GM21526 (cell line): Measurements from ENCODE around the gene NUFIP2.
"Not testable (repeated sequence)": the region's sequence is repeated elsewhere in the genome, so short reads cannot be mapped to it uniquely, and the experiment has no call there.

Source experiments
- ATAC-seq: cut with Tn5 transposase; IDR thresholded peaks from one replicate; pipeline ENCODE4 v1.9.1; 2021; ENCODE audit warnings: moderate library complexity; ENCODE audit not compliant: unreplicated experiment, low FRiP score

Gene NUFIP2

GRCh38 chr17:29279397-29280070 is 14.4 kb downstream of the NUFIP2 start:
- no peak for ATAC-seq

GRCh38 chr17:29278692-29279091 is 15.3 kb downstream of the NUFIP2 start:
- no peak for ATAC-seq

GRCh38 chr17:29273924-29274323 is 20.0 kb downstream of the NUFIP2 start:
- no peak for ATAC-seq

- ATAC-seq = not testable (repeated sequence)
Measured at GRCh38 chr17:29271980-29272379, 22.0 kb downstream of the NUFIP2 start.

- no peak for ATAC-seq
Measured at GRCh38 chr17:29263916-29264315, 30.0 kb downstream of the NUFIP2 start.

- ATAC-seq = no peak
Measured at GRCh38 chr17:29257756-29258155, 36.2 kb downstream of the NUFIP2 start.

- ATAC-seq = no peak
Measured at GRCh38 chr17:29256735-29257466, 37.0 kb downstream of the NUFIP2 start.

- no peak for ATAC-seq
Measured at GRCh38 chr17:29255926-29256522, 37.9 kb downstream of the NUFIP2 start.

- no peak for ATAC-seq
Measured at GRCh38 chr17:29253037-29253436, 40.9 kb downstream of the NUFIP2 start.

- no peak for ATAC-seq
Measured at GRCh38 chr17:29252101-29252791, 41.7 kb downstream of the NUFIP2 start.

- no peak for ATAC-seq
Measured at GRCh38 chr17:29251184-29251583, 42.8 kb downstream of the NUFIP2 start.

GRCh38 chr17:29250666-29251065 is 43.3 kb downstream of the NUFIP2 start:
- no peak for ATAC-seq

- ATAC-seq = no peak
Measured at GRCh38 chr17:29248845-29249244, 45.1 kb downstream of the NUFIP2 start.

- ATAC-seq = no peak
Measured at GRCh38 chr17:29247219-29247618, 46.7 kb downstream of the NUFIP2 start.

- no peak for ATAC-seq
Measured at GRCh38 chr17:29246628-29247027, 47.3 kb downstream of the NUFIP2 start, which contains the start of gene CRYBA1. Gene CRYBA1 (plus strand): TSS chr17:29246859. CDS start chr17:29246864, 5 bp downstream.

GRCh38 chr17:29245401-29245800 is 48.5 kb downstream of the NUFIP2 start:
- ATAC-seq = no peak

- no peak for ATAC-seq
Measured at GRCh38 chr17:29243792-29244191, 50.2 kb downstream of the NUFIP2 start.

- ATAC-seq = no peak
Measured at GRCh38 chr17:29242790-29243189, 51.2 kb downstream of the NUFIP2 start.

- ATAC-seq = no peak
Measured at GRCh38 chr17:29242051-29242450, 51.9 kb downstream of the NUFIP2 start.

- ATAC-seq = no peak
Measured at GRCh38 chr17:29240968-29241963, 52.7 kb downstream of the NUFIP2 start.
